ENCODE measurements around the gene STAMBP. TPM values are rescaled to one million over a fixed set of nuclear protein-coding genes. Genes with fewer than 3 reads are reported as not detected.

Gene STAMBP
- total and polyA plus RNA-seq, 12 donors: 15.7 to 44.8 (median 27.4) TPM

GRCh38 chr2:73823916-73824523 lies 4.7 kb upstream of the STAMBP start:
- intact Hi-C loops (cut with DNase I): loop anchor here in 1 of 2 donors (10.0 kb wide), 1 partner anchor 321 kb away; the partner anchor contains the start of gene BOLA3

GRCh38 chr2:73825408-73825807 lies 3.4 kb upstream of the STAMBP start:
- 60 to 71% (median 67%) methylated on average over 4 of the region's 4 CpGs for WGBS, 4 donors
- no peak for DNase-seq
- intact Hi-C loops (cut with DNase I): loop anchor here in 1 of 2 donors (10.0 kb wide), 1 partner anchor 319 kb away; the partner anchor contains the start of gene BOLA3
- no peaks in the 10 kb centered on the region for H3K27me3 ChIP-seq
- H3K4me1 ChIP-seq (replicated peaks in 1 of 2): peaks cover 0 to 14% of the 10 kb centered on the region in 2 donors
- no peak overlapping the region for H3K4me3 ChIP-seq
- no peaks in the 10 kb centered on the region for H3K36me3 ChIP-seq (replicated peaks in 1 of 2)
- H3K27ac ChIP-seq: no peak overlapping the region
- H3K9me3 ChIP-seq (replicated peaks in 1 of 3): no peaks in the 10 kb centered on the region
- TF ChIP-seq CTCF (IDR thresholded peaks at IDR 0.05): no peak
- TF ChIP-seq POLR2A (IDR thresholded peaks at IDR 0.05): no peak

More at GRCh38 chr2:73823916-73824523, 4.7 kb upstream of the STAMBP start:
- Histone ChIP-seq H3K36me3 (replicated peaks in 1 of 2) (no peaks in the 10 kb centered on the region), H3K9me3 (replicated peaks in 1 of 3) (no peaks in the 10 kb centered on the region), H3K27me3 (no peaks in the 10 kb centered on the region), H3K27ac (no peak overlapping the region), H3K4me1 (replicated peaks in 1 of 2) (peaks cover 0 to 5% of the 10 kb centered on the region in 2 donors), H3K4me3 (no peak overlapping the region)
- DNase-seq: peak in 4 of 7 donors; percentile 35 to 53 (median 50)
- TF ChIP-seq POLR2A (IDR thresholded peaks at IDR 0.05) (no peak), CTCF (IDR thresholded peaks at IDR 0.05) (peak; percentile 66 to 90 (median 80))
- 4 to 9% (median 7%) methylated on average over 3 of the region's 3 CpGs for WGBS, 4 donors

GRCh38 chr2:73827018-73827417 lies 1.7 kb upstream of the STAMBP start:
- WGBS, 4 donors: 23 to 37% (median 27%) methylated on average over 2 of the region's 2 CpGs
- Histone ChIP-seq H3K4me1 (replicated peaks in 1 of 2) (peaks cover 0 to 27% of the 10 kb centered on the region in 2 donors), H3K27me3 (no peaks in the 10 kb centered on the region), H3K9me3 (replicated peaks in 1 of 3) (no peaks in the 10 kb centered on the region), H3K36me3 (replicated peaks in 1 of 2) (no peaks in the 10 kb centered on the region), H3K27ac (no peak overlapping the region), H3K4me3 (no peak overlapping the region)
- TF ChIP-seq CTCF (IDR thresholded peaks at IDR 0.05) (peak in 3 of 6 experiments; percentile 10 to 28 (median 20)), POLR2A (IDR thresholded peaks at IDR 0.05) (no peak)
- intact Hi-C loops (cut with DNase I): loop anchor here in 1 of 2 donors (10.0 kb wide), 1 partner anchor 318 kb away; the partner anchor contains the start of gene BOLA3
- DNase-seq: no peak

GRCh38 chr2:73827660-73828388 lies 937 bp upstream of the STAMBP start:
- no peak for DNase-seq
- TF ChIP-seq POLR2A (IDR thresholded peaks at IDR 0.05): no peak
- intact Hi-C loops (cut with DNase I): loop anchor here in 1 of 2 donors (10.0 kb wide), 1 partner anchor 317 kb away; the partner anchor contains the start of gene BOLA3
- Histone ChIP-seq H3K4me3 (peak overlapping the region in 1 of 4 donors; percentile 73), H3K9me3 (replicated peaks in 1 of 3) (no peaks in the 10 kb centered on the region), H3K36me3 (replicated peaks in 1 of 2) (peaks cover 0 to 4% of the 10 kb centered on the region in 2 donors), H3K27ac (no peak overlapping the region), H3K4me1 (replicated peaks in 1 of 2) (peaks cover 0 to 27% of the 10 kb centered on the region in 2 donors), H3K27me3 (no peaks in the 10 kb centered on the region)
- 73 to 82% (median 77%) methylated on average over 9 of the region's 9 CpGs for WGBS, 4 donors
